NCI-H69 (cell line): ENCODE results near the gene NUP214.
"Not testable (repeated sequence)": the region's sequence is repeated elsewhere in the genome, so short reads cannot be mapped to it uniquely, and the experiment has no call there.

Source experiments
- DNase-seq: peaks from one replicate; lab custom pipeline; 2025; lab: John Stamatoyannopoulos, UW

NUP214 gene

DNA sequence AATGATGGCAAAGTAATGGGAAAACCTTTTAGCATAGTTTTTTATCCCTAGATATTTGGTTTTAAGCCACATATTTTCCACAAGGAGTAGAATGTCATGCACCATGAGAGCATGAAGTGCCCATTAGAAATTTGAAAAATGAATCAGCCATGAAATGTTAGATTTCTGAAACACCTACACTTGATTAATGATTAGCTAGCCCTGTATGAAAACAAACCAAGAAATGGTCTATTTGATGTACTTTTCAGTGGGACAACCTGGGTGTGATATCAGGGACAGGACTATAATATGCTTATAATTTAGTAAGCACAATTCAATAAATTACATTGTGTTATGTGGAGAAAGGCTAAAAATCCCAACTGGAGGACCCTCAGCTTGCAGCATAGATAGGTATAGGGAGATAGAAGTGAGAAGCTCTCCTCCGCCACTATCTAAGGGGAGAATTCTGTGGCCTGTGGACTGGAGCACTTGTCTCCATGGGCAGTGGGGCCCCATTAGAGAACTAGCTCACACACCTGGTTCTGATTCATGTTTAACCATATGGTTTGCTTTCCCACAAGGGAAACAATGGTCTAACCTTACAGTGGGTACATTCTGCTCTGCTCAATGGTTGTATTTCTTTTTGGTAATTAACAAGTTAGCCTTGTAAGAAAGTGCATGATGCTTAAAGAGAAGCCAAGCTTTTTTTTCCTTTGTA, 35.2 kb downstream of the NUP214 start:
- no peak for DNase-seq

DNA sequence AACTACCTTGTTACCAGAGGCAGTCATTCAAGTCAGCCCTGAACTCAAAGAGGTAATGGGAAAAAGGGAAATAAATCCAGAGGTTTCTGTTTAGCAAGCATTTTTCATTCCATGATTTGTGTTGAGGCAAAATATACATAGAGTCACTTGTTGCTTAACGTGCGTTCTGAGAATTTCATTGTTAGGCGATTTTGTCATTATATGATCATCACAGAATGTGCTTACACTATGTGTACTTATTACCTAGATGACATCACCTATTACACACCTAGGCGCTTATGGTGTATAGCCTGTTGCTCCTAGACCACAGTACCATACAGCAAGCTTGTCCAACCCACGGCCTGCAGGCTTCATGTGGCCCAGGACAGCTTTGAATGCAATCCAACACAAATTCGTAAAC, 36.2 kb downstream of the NUP214 start:
- no peak for DNase-seq

DNA sequence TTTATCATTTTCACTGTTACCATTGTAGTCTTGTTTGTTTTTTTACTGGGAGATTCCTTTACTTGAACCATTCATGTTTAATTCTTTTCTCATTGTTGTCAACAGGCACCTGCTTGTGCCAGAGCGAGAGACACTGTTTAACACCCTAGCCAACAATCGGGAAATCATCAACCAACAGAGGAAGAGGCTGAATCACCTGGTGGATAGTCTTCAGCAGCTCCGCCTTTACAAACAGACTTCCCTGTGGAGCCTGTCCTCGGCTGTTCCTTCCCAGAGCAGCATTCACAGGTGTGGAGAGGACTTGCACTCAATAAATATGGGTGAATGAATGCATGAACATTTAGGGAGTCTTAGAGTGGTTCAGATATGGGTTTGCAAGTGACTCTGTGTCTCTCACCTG, 37.5 kb downstream of the NUP214 start:
- no peak for DNase-seq

DNA sequence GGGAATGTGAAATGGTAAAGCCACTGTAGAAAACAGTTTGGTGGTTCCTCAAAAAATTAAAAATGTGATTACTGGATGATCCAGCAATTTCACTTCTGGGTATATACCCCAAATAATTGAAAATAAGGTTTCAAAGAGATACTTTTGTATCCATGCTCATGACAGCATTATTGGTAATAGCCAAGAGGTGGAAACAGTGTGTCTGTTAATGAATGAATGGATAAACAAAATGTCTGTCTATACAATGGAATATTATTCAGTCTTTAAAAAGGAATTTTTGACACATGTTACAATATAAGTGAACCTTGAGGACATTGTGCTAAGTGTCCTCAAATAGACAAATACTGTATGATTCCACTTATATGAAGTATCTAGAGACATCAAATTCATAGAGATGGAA, 40.1 kb downstream of the NUP214 start:
- DNase-seq: no peak

DNA sequence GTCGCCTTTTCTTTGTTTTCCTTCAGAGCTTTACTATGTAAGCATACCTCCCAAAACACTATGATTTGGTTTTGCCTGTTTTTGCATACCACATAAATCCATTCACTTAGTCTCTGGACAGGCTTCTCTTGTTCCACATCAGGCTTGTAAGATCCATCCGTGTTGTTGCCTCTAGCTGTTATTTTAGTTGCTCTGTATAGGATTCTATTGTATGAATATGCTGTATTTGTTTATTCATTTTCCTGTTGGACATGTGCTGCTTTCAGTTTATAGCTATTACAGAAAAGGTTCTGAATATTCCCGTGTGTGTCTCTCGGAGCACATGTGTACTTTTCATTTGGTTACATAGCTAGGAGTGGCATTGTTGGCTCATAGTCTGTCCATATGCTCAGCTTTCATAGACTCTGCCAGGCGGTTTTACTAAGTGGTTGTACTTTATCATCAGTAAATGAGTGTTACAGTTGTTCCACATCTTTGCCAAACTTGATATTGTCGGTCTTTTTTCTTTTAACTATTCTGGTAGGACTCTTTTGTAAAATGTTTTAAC, 41.8 kb downstream of the NUP214 start:
- DNase-seq: peak; percentile 58

DNA sequence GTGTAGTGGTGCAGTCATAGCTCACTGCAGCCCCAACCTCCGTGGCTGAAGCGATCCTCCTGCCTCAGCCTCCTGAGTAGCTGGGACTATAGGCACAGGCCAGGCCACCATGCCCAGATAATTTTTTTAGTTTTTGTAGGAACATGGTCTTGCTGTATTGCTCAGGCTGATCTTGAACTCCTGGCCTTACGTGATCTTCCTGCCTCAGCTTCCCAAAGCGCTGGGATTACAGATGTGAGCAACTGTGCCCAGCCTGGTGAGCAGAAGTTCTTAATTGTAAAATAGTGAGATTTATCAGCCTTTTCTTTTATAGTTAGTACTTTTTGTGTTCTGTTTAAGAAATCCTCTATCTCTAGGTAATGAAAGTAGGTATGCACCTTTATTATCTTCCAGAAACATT, 42.5 kb downstream of the NUP214 start:
- no peak for DNase-seq

DNA sequence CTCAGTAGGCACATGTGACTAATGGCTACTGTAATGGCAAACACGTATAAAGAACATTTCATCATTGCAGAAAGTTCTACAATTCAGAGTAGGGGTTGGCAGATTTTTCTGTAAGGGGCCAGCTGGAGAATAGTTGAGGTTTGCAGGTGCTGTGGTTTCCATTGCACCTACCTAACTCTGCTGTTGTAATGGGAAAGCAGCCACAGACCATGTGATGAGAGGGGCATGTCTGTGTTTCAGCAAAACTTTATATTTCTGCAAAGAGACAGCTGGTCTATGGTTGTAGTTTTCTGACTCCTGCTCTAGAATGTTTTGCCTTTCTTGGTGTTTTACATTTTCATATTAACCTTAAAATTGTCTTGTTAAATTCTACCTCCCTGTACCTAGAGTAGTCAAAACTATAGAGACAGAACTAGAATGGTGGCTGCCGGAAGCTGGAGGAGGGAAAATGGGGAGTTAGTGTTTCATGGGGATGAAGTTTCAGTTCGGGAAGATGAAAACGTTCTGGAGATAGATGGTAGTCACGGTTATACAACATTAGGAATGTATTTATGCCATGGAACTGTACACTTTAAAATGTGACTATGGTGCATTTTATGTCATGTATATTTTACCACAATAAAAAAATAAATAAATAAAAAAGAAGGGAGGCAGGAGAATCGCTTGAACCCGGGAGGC, 44.3 kb downstream of the NUP214 start:
- DNase-seq: no peak

DNA sequence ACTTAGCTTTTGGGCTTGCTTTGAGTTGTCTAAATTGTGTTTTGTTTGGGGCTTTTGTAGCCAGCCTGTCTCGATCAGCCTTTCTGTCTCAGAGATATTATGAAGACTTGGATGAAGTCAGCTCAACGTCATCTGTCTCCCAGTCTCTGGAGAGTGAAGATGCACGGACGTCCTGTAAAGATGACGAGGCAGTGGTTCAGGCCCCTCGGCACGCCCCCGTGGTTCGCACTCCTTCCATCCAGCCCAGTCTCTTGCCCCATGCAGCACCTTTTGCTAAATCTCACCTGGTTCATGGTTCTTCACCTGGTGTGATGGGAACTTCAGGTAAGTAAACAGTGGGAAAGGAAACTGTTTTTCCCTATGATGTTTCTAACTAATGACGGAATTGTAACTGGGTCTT, 48.6 kb downstream of the NUP214 start:
- DNase-seq: no peak

DNA sequence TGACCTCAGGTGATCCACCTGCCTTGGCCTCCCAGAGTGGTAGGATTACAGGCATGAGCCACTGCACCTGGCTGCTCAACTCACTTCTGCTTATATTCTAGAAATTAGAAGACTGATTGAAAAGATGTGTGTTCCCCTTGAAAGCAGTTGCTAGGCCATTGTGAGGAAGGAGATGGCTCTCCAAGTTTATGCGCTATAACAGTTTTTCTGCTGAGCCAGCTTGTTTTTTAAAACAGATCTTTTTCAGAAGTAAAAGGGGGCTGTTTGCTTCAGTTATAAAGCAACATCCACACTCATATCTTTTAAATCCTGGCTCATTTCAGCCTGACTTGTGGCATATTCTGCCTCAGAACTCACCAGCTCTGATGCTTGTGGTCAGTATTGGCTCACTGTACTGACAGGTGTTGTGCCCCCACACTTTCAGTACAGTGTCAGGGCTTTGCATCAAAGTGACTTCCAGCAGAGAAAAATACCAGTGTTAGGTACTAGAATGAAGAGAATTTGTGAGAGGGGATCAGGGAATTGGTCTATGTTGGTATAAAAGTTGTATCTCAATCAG, 49.4 kb downstream of the NUP214 start:
- no peak for DNase-seq

DNA sequence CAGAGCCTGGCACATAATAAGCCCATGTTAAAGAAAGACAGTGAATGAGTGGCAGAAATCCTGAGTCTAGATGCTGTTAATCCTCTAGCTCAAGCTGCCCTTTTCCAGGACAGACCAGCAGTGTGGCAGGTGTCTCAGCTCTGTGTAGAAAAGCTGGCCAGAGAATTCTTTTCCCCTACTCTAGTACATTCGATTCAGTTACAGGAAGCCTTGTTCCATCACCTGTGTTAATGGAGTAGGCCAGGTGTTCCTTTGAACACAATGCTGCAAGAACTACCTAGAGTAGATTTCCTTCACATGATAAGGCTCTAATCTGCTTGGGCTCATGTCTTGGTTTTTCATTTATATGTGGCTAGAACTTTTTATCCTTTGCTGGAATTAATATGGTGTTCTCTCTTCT, 52.5 kb downstream of the NUP214 start:
- DNase-seq: no peak

DNA sequence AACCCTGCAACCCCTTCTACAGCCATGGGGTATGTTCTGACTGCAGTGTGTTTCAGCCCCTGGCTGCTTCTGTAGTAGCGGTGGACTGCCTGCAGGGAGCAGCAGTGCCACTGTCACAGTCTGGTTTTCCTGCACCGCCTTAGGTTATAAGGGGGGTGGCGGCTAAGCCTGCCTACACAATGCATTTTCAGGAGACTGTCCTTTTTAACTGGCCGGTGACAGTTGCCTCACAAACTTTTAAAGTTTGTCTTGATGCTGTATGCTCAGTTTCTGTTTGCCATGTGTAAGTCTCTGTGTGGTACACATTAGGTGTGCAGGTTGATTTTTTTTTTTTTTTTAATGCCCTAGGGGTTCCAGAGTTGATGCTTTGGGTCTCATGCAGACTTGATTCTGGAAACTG, 53.0 kb downstream of the NUP214 start:
- peak; percentile 64 for DNase-seq

DNA sequence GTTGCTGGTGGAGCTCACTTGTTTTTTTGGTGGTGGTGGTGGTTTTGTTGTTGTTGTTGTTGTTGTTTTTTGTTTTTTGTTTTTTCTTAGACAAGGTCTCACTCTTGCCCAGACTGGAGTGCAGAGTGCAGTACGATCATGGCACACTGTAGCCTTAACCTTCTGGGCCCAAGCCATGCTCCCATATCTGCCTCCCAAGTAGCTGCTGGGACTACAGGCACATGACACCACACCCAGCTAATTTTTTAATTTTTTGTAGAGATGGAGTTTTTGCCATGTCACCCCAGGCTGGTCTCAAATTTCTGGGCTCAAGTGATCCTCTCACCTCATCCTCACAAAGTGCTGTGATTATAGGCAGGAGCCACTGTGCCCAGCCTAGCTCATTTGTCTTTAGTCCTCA, 53.5 kb downstream of the NUP214 start:
- no peak for DNase-seq

DNA sequence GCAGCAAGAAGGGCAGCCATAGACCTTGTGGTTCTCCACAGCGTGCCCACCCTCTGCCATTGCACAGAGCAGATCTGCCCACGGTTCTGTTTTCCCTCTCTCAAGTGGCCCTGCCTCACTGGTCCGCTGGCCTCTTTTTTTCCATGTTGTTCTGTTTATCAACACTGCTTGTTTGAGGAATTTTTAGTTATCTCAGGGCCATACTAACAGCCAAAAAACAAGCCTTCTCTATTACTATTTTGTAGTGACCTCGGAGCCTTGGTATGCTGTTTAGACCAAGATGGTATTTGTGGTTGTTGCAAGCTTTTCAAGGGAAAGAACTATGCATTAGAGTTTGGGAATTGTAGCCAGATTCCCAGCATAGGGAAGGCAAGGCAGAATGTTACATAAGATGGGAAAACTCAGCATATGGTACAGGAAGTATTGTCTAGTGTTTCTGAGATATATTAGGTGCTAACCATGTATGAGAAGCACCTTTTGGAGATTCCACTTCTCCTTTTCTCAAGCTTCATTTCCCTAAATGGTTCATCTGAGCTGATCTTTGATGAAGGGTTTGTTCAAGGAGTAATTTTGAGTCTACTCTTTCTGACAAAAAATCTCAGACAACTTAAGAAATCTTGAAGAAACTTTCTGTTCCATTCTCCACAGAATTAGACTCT, 54.3 kb downstream of the NUP214 start:
- DNase-seq: no peak

DNA sequence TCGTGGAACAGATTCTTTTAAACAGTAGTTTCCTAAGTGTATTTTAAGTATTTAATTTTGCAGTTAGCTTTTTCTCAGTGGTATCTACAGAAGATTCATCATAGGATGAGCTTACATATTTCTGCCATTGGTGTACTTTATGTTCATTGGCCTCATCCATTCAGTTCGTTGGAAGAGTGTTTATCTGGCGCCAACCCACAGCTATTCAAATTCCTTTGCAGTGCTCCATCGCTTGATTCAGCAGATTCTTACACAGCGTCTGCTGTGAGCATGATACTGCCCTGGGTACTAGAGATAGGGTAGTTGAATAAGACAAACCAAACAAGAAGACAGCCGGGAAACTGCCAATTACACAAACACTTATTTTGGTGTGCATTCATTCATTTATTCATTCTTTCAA, 55.1 kb downstream of the NUP214 start:
- DNase-seq: no peak

DNA sequence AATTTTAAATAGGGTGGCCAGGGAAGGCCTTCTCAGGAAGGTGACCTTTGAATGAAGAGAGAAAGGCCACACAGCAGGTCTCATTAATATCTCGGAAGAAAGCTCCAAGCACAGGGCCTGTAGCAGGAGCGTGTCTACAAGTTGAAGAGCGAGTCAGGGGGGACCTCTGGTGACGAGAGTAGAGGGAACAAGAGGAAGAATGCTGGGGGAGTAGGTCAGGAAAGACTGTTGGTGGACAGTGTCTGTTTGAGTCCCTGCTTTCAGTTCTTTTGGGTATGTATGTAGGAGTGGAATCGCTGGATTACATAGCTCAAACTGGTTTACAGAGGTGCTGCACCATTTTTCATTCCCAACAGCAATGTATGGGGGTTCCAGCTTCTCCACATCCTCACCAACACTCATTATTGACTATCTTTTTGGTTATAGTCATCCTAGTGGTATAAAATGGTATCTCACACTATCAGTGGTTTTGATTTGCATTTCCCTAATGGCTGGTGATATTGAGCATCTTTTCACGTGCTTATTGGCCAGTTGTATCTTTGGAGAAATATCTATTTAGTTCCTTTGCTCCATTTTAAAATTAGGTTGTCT, 55.8 kb downstream of the NUP214 start:
- DNase-seq: no peak

DNA sequence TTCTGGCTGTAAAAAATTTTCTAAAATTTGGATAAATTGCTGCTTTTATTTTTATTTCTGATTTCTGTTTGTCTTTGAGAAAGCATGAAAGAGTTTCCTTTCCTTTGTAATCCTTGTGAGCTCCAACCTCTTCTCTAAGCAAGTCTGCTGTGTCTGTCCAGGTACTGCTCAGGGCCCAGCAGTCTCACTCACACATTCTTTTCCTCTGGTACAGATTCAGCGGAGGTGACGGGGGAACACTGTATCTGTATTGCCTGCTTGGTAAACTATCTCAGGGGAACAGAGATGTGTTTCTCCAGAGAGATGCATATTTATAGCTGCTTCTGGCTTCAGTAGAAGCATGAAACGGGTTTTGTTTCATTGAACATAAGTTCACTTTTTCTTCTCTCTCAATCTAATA, 60.5 kb downstream of the NUP214 start:
- DNase-seq: no peak

DNA sequence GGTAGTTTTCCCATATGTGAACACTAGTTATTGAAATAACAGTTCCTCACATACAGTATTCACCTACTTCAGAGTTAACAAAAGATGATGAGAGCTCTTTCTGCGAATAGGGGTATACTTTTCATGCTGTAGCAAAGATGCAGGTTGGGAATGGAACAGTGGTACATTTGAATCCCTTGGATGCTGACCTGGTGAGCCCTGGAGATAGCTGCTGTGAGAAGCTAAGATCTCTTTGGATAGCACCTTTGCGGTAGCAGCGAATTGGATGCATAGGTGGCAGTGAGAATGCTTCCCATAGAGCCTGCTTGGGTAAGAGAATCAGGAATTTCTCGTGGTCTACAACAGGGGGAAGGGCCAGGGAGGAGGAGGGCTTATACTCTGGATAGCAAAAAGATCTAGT, 61.2 kb downstream of the NUP214 start:
- no peak for DNase-seq

DNA sequence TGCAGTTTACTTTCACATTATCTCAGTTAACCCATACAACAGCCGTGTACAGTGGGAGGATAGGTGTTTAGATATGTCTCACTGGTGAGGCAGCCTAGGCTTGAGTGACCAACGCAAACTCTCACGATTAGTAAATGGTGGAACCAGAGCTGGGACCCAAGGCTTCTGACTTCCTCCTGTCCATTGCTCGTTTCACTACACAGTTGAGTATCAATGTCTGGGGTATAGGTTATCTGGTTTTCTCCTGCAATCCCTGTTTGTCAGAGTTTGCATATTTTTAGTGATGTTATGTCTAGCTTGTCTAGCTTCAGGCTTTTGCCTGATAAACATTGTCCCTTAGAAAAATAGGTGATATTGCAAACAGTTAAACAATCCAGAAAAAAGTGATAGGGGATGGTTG, 62.6 kb downstream of the NUP214 start:
- no peak for DNase-seq

DNA sequence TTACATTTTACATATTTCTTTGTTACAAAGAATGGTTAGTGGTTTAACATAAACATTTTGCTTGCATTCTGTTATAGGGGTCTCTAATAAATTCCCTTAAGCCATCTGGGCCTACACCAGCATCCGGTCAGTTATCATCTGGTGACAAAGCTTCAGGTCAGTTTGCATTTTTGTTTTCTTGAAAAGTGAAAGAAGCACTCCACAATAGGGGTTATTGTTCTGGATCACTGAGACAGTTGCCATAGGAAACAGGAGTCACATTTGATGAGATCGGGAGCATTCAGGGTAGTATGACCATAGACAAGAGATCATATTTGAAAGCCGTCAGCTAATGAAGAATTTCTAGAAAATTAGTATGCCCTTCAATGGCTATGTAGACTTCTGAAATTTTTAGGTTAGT, 63.6 kb downstream of the NUP214 start:
- no peak for DNase-seq

DNA sequence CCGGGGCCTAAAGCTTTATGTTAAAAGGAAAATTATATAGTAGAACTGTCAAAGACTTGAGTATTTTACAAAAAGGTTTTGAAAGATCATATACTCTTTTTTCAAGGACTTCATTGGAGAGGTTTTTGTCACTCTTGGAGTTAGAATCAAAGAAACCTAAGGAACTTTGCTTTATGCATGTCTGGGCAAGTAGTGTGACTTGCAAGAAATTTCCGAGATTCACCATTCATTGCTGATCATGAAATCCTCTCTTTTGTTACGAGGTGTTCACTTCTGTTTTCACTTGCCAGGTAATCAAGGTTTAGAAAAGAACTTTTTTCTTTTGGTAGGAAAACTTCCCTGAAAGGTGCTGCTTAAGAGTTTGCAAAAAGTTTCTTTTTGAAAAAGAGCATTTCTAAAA, 64.8 kb downstream of the NUP214 start:
- no peak for DNase-seq

DNA sequence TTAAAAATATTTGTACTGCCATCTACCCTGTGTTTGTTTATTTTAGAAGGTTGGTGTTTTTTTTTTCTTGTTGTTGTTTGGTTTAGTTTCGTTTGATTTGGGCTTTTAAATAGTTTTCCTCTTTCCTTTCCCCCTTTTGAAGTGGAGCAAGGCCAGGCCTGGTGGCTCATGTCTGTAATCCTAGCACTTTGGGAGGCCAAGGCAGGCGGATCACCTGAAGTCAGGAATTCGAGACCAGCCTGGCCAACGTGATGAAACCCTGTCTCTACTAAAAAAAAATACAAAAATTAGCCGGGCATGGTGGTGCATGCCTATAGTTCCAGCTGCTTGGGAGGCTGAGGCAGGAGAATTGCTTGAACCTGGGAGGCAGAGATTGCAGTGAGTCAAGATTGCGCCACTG, 65.6 kb downstream of the NUP214 start:
- DNase-seq: not testable (repeated sequence)

DNA sequence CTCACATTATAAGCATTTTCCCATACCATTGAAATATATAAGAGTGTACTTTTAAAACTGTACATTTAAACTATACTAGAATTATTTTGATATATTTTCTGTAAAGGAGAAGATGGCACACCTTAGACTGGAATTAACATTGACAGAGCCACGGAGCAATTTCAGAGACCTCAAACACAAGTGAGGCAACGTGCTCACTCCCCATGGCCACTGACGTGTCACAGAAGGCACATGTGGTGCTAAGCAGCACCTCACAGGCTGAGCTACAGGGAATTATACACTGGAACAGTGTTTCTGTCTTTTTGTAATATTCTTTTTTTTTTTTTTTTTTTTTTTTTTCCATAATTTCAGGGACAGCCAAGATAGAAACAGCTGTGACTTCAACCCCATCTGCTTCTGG, 66.5 kb downstream of the NUP214 start:
- DNase-seq: no peak

DNA sequence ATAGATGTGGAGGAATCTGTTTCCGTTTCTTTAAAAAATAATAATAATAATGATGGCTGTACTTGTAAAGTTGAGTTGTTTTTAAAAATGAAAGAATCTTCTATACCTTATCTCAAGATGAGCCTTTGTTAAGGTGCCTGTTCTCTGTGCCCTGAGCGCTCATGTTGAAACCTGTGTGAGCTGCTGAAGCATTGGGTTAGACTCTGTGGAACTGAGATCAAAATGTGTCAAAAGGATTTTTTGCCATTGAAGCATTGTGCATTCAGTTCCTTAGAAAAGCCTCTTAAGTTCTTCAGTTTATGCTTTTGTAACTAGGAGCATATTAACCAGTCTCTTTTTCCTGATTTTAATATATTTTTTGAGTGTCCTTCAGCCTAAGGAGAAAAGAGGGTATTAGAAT, 67.7 kb downstream of the NUP214 start:
- DNase-seq: no peak
